Measurements from ENCODE around the gene MDFIC. TPM values are rescaled to one million over a fixed set of nuclear protein-coding genes. Genes with fewer than 3 reads are reported as not detected.

MDFIC gene
- total RNA-seq, 1 donor from 2014 or later = 25.2 TPM

DNA sequence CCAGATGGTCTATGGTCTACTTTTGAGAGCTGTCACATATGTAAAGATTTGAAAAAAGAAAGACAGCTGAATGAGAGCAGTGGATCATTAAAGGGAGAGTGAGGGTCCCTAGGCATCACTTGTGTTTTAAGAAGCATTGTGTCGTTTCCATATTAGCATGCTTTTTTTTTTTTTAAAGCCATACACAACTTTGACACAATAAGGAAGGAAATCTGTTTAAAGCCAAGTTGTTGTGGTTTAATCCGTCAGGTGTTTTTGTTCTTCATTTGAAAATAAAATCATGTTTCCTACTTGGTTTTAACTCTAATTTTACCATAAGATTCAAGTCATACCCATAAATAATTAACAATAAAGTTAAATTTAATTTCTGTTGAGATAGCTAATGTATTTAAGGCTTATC lies 53.5 kb downstream of the MDFIC start:
- TF ChIP-seq, protein P1, sequence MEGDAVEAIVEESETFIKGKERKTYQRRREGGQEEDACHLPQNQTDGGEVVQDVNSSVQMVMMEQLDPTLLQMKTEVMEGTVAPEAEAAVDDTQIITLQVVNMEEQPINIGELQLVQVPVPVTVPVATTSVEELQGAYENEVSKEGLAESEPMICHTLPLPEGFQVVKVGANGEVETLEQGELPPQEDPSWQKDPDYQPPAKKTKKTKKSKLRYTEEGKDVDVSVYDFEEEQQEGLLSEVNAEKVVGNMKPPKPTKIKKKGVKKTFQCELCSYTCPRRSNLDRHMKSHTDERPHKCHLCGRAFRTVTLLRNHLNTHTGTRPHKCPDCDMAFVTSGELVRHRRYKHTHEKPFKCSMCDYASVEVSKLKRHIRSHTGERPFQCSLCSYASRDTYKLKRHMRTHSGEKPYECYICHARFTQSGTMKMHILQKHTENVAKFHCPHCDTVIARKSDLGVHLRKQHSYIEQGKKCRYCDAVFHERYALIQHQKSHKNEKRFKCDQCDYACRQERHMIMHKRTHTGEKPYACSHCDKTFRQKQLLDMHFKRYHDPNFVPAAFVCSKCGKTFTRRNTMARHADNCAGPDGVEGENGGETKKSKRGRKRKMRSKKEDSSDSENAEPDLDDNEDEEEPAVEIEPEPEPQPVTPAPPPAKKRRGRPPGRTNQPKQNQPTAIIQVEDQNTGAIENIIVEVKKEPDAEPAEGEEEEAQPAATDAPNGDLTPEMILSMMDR (IDR thresholded peaks at IDR 0.05; ENCODE audit: unreplicated experiment) = no peak
- Mint-ChIP-seq H3K27me3 (ENCODE audit: low read depth) (no peaks in the 10 kb centered on the region), H3K4me3 (no peak overlapping the region), H3K36me3 (peaks cover 2% of the 10 kb centered on the region), H3K4me1 (peaks cover 12% of the 10 kb centered on the region), H3K9me3 (peaks cover 2% of the 10 kb centered on the region), H3K27ac (no peak overlapping the region)
- no peak for DNase-seq (ENCODE audit: low spot score in 2 of 2, unreplicated experiment in 2 of 2)

DNA sequence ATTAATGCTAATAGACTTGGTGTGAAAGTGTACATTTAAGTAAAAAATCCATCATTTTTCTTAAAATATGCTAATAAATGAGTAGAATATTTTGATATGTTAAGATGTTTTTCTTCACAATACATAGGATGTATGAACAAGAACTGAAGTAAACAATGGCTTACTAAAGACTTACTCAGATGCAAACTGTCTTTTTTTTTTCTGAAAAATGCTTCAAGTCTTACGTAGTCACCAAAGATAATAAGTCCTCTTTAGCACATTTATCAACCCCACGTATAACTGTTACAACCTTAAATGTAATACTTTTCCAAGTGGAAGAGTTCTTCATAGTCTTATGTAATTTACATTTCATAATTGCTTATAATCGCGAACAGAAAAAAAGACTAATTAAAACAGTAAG lies 54.8 kb downstream of the MDFIC start:
- Mint-ChIP-seq H3K9me3 (no peaks in the 10 kb centered on the region), H3K4me3 (no peak overlapping the region), H3K27me3 (ENCODE audit: low read depth) (no peaks in the 10 kb centered on the region), H3K36me3 (peaks cover 3% of the 10 kb centered on the region), H3K4me1 (peaks cover 12% of the 10 kb centered on the region), H3K27ac (no peak overlapping the region)
- TF ChIP-seq, protein P1 (IDR thresholded peaks at IDR 0.05; ENCODE audit: unreplicated experiment) = no peak
- no peak for DNase-seq (ENCODE audit: low spot score in 2 of 2, unreplicated experiment in 2 of 2)

DNA sequence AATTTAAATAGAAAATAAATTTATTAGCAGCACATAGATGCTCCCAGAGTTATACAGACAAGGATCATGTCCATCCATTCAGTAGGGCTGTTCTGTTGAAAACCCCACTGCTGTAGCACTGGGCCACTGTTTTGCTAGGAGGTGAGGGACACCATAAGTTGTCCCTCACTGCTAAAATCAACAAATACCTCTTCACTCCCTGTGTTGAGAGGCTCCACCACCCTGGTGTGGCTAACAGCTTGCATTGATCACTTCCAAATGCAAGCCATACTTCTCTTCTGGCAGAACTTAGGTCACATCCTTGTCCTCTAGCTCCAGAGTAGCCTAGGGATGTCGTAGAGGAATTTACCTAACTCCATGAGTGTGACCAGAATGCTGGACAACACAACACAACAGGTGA lies 55.4 kb downstream of the MDFIC start:
- Mint-ChIP-seq H3K9me3 (no peaks in the 10 kb centered on the region), H3K36me3 (peaks cover 7% of the 10 kb centered on the region), H3K4me3 (no peak overlapping the region), H3K27ac (no peak overlapping the region), H3K27me3 (ENCODE audit: low read depth) (no peaks in the 10 kb centered on the region), H3K4me1 (peaks cover 12% of the 10 kb centered on the region)
- DNase-seq (ENCODE audit: low spot score in 2 of 2, unreplicated experiment in 2 of 2) = no peak
- TF ChIP-seq, protein P1 (IDR thresholded peaks at IDR 0.05; ENCODE audit: unreplicated experiment) = no peak

DNA sequence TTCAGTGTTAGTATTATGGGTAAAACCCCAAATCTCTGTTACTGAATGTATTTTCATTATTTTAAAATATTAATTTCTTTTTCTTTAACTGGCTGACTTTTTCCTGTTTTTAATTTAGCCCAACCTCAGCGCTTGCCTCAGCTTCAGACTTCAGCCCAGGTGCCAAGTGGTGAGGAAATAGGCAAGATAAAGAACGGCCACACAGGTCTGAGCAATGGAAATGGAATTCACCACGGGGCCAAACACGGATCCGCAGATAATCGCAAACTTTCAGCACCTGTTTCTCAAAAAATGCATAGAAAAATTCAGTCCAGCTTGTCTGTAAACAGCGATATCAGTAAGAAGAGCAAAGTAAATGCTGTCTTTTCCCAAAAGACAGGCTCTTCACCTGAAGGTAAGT lies 57.5 kb downstream of the MDFIC start:
- TF ChIP-seq, protein P1 (IDR thresholded peaks at IDR 0.05; ENCODE audit: unreplicated experiment) = no peak
- Mint-ChIP-seq H3K36me3 (peaks cover 12% of the 10 kb centered on the region), H3K27me3 (ENCODE audit: low read depth) (no peaks in the 10 kb centered on the region), H3K9me3 (no peaks in the 10 kb centered on the region), H3K4me1 (peaks cover 9% of the 10 kb centered on the region), H3K27ac (no peak overlapping the region), H3K4me3 (no peak overlapping the region)
- no peak for DNase-seq (ENCODE audit: low spot score in 2 of 2, unreplicated experiment in 2 of 2)

DNA sequence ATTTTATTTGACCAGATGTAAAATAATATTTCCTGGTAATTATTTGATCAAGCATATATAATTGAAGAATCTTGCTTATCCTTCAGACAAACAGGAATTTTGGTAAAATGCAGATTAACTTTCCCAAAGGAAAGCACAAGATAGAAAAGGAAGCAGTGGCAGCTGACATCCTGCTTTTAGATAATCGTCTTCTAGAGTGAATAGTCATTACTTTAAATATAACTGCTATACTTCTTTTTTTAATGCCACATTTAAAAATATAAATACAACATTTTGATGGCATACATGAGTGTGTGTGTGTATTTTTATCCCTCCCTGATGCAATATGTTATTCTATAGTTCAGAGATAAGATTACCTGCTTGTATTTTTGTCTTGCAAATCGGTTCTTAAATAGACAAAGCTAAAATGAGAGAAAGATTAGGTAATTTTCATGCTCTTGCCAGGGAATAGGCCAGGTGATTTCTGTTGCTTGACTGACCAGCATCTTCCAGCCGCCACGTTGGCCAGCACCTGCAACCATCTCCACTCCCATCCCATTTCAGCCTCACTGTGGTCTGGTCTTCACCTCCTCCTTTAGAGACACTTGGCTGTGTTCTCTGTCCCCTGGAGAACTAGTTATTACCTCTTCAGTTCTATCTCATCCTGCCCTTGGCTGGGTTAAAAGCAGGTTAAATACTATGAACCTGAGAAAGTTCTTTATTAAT lies 58.1 kb downstream of the MDFIC start:
- Mint-ChIP-seq H3K27me3 (ENCODE audit: low read depth) (no peaks in the 10 kb centered on the region), H3K36me3 (peaks cover 12% of the 10 kb centered on the region), H3K4me3 (no peak overlapping the region), H3K9me3 (no peaks in the 10 kb centered on the region), H3K27ac (no peak overlapping the region), H3K4me1 (peaks cover 11% of the 10 kb centered on the region)
- DNase-seq (ENCODE audit: low spot score in 2 of 2, unreplicated experiment in 2 of 2) = no peak
- TF ChIP-seq, protein P1 (IDR thresholded peaks at IDR 0.05; ENCODE audit: unreplicated experiment) = no peak
